HCT116 (cell line): ENCODE measurements around the gene KLHL2. TPM values are rescaled to one million over a fixed set of nuclear protein-coding genes. Genes with fewer than 3 reads are reported as not detected.

ENCODE experiments used
- ATAC-seq: fragments of 200-7000 bp; cut with Tn5 transposase; 2 replicates; pipeline ENCODE4 v1.9.1; 2020; ENCODE audit warnings: mild to moderate bottlenecking, moderate library complexity
- BruUV-seq: library from RNA; stranded (reverse); fragments of 400-500 nt; replicated peaks from 2 replicates; lab custom pipeline; 2021; lab: Mats Ljungman, UMichigan
- CTCF ChIA-PET: fragments of 300-600 bp; sonication (Branson Sonifier 250); formaldehyde crosslinking; loops from one replicate; lab custom pipeline; 2021; ENCODE audit warnings: antibody characterized with exemption; lab: Charles Lee
- POLR2A ChIA-PET: fragments of 300-600, 350-600 bp; sonication (Branson Sonifier 250); formaldehyde crosslinking; loops from one replicate; lab custom pipeline; 2021; ENCODE audit warnings: antibody characterized with exemption; lab: Charles Lee
- RAD21 ChIA-PET, 2 experiments: fragments of 300-600 bp; sonication (Branson Sonifier 250); formaldehyde crosslinking; loops; one replicate each; lab custom pipeline; 2023; ENCODE audit warnings: low total read pairs in 2 of 2; ENCODE audit not compliant: uncharacterized antibody in 2 of 2, unreplicated experiment in 2 of 2, low non-redundant PET in 1 of 2; lab: Charles Lee
- DNase-seq: peaks from one replicate; pipeline ENCODE4 v3.0.0-alpha.2; 2010; ENCODE audit warnings: low read depth, low spot score
- H2AFZ ChIP-seq: fragments of 200-600 bp; shearing (Covaris generic), sonication (generic); 2 replicates; pipeline ENCODE4 v1.6.1; 2017; ENCODE audit warnings: low read depth, mixed run types, mixed read lengths, antibody characterized with exemption, low read length; ENCODE audit not compliant: poor library complexity, severe bottlenecking
- H3K27ac ChIP-seq: 2 replicates; pipeline ENCODE4 v1.5.1; 2012; ENCODE audit warnings: low read depth, low read length
- H3K27me3 ChIP-seq: fragments of 200-600 bp; sonication (generic); 2 replicates; pipeline ENCODE4 v1.6.1; 2016; ENCODE audit warnings: mixed run types, low read length, mixed read lengths; ENCODE audit not compliant: insufficient read depth
- H3K36me3 ChIP-seq, 2 experiments: fragments of 200-500 bp in 1 of 2; fragments of 200-600 bp in 1 of 2; sonication (Bioruptor generic) in 1 of 2; sonication (generic) in 1 of 2; 2 replicates each; pipeline versions ENCODE4 v1.5.1 to v1.6.1; 2014 to 2016; ENCODE audit warnings: low read length in 2 of 2, inconsistent platforms in 1 of 2, mixed read lengths in 1 of 2, mixed run types in 1 of 2; ENCODE audit not compliant: insufficient read depth in 2 of 2, control insufficient read depth in 1 of 2
- H3K4me1 ChIP-seq, 2 experiments: fragments of 200-600 bp in 1 of 2; sonication (generic) in 1 of 2; 2 replicates each; pipeline versions ENCODE4 v1.5.1 to v1.6.1; 2012 to 2017; ENCODE audit warnings: low read length in 2 of 2, inconsistent platforms in 1 of 2, mild to moderate bottlenecking in 1 of 2, mixed read lengths in 1 of 2, mixed run types in 1 of 2, moderate library complexity in 1 of 2; ENCODE audit not compliant: insufficient read depth in 2 of 2, control insufficient read depth in 1 of 2
- H3K4me2 ChIP-seq: fragments of 200-600 bp; sonication (generic); 2 replicates; pipeline ENCODE4 v1.6.1; 2017; ENCODE audit warnings: mixed run types, low read length, mixed read lengths
- H3K4me3 ChIP-seq, 2 experiments: fragments of 200-600 bp in 1 of 2; sonication (generic) in 1 of 2; replicated peaks in 1 of 2; 2 replicates each; pipeline ENCODE4 v1.5.1; 2011 to 2016; ENCODE audit warnings: low read length in 2 of 2, control low read depth in 1 of 2, low read depth in 1 of 2, mild to moderate bottlenecking in 1 of 2, mixed read lengths in 1 of 2, mixed run types in 1 of 2
- H3K79me2 ChIP-seq: fragments of 200-600 bp; sonication (generic); 2 replicates; pipeline ENCODE4 v1.6.1; 2017; ENCODE audit warnings: mild to moderate bottlenecking, mixed run types, low read length, moderate library complexity, mixed read lengths; ENCODE audit not compliant: insufficient read depth
- H3K9ac ChIP-seq: fragments of 200-600 bp; sonication (generic); 2 replicates; pipeline ENCODE4 v1.6.1; 2016; ENCODE audit warnings: low read length, mixed read lengths
- H3K9me2 ChIP-seq: fragments of 200-600 bp; sonication (generic), shearing (Covaris generic); 2 replicates; pipeline ENCODE4 v1.6.1; 2017; ENCODE audit warnings: mixed run types, mild to moderate bottlenecking, moderate library complexity; ENCODE audit not compliant: insufficient read depth
- H3K9me3 ChIP-seq, 2 experiments: fragments of 200-500 bp in 1 of 2; fragments of 200-600 bp in 1 of 2; sonication (Bioruptor generic) in 1 of 2; sonication (generic) in 1 of 2; 2 replicates each; pipeline ENCODE4 v1.6.1; 2014 to 2017; ENCODE audit warnings: low read length in 2 of 2, mixed read lengths in 2 of 2, inconsistent platforms in 1 of 2, low read depth in 1 of 2, mild to moderate bottlenecking in 1 of 2, mixed run types in 1 of 2, moderate library complexity in 1 of 2; ENCODE audit not compliant: control insufficient read depth in 1 of 2, insufficient read depth in 1 of 2
- H4K20me1 ChIP-seq: fragments of 200-600 bp; sonication (generic), shearing (Covaris generic); 2 replicates; pipeline ENCODE4 v1.6.1; 2017; ENCODE audit warnings: mixed run types, mild to moderate bottlenecking, moderate library complexity; ENCODE audit not compliant: insufficient read depth
- ELF1 ChIP-seq: IDR thresholded peaks from 2 replicates; pipeline ENCODE4 v1.6.1; 2012; ENCODE audit warnings: low read depth, borderline replicate concordance
- EZH2 ChIP-seq: fragments of 200-600 bp; sonication (generic); IDR thresholded peaks from 2 replicates; pipeline ENCODE4 v1.6.1; 2017; ENCODE audit warnings: antibody characterized with exemption, mixed run types
- MAX ChIP-seq: IDR thresholded peaks from 2 replicates; pipeline ENCODE4 v1.6.1; 2012
- SP1 ChIP-seq: IDR thresholded peaks from 2 replicates; pipeline ENCODE4 v1.6.1; 2012; ENCODE audit warnings: low read depth
- TCF7L2 ChIP-seq: IDR thresholded peaks from 2 replicates; pipeline ENCODE4 v1.7.0; 2011; ENCODE audit warnings: borderline replicate concordance, inconsistent platforms; ENCODE audit not compliant: insufficient read depth, insufficient read length; ENCODE audit errors: extremely low read depth
- ZNF274 ChIP-seq: fragments of 200-500 bp; sonication (Bioruptor generic); IDR thresholded peaks from 2 replicates; pipeline ENCODE4 v1.6.1; 2014; ENCODE audit warnings: mild to moderate bottlenecking, low read depth, low read length, inconsistent platforms
- intact Hi-C: fragments of 100-400 bp; cut with micrococcal nuclease; formaldehyde crosslinking; loops from 2 replicates; pipeline ENCODE4 v1.10.0; 2022
- total RNA-seq: library from RNA; stranded (reverse); gene quantifications from one replicate; pipeline ENCODE4 v1.2.1, GENCODE V29; 2021; ENCODE audit not compliant: unreplicated experiment
- TF ChIP-seq, protein P1 (sequence below): IDR thresholded peaks from 2 replicates; pipeline ENCODE4 v1.6.1; 2011; ENCODE audit warnings: mild to moderate bottlenecking, low read length, moderate library complexity; ENCODE audit not compliant: insufficient replicate concordance; ENCODE audit errors: extremely low read depth
- TF ChIP-seq, protein P2 (sequence below): IDR thresholded peaks from 2 replicates; pipeline ENCODE4 v1.6.1; 2012

The KLHL2 gene
- total RNA-seq, 1 experiment from 2014 or later = 24.6 TPM

- H3K9me3 ChIP-seq = no peaks in the 10 kb centered on the region
- DNase-seq = no peak
- ChIA-PET CTCF (no interaction called here), POLR2A (no interaction called here)
- H3K79me2 ChIP-seq = no peaks in the 10 kb centered on the region
- no peak overlapping the region for H2AFZ ChIP-seq
- H4K20me1 ChIP-seq = no peaks in the 10 kb centered on the region
- TF ChIP-seq EZH2 (no peak), TCF7L2 (no peak), ELF1 (no peak), ZNF274 (no peak), MAX (no peak), SP1 (no peak)
- TF ChIP-seq, protein P1, sequence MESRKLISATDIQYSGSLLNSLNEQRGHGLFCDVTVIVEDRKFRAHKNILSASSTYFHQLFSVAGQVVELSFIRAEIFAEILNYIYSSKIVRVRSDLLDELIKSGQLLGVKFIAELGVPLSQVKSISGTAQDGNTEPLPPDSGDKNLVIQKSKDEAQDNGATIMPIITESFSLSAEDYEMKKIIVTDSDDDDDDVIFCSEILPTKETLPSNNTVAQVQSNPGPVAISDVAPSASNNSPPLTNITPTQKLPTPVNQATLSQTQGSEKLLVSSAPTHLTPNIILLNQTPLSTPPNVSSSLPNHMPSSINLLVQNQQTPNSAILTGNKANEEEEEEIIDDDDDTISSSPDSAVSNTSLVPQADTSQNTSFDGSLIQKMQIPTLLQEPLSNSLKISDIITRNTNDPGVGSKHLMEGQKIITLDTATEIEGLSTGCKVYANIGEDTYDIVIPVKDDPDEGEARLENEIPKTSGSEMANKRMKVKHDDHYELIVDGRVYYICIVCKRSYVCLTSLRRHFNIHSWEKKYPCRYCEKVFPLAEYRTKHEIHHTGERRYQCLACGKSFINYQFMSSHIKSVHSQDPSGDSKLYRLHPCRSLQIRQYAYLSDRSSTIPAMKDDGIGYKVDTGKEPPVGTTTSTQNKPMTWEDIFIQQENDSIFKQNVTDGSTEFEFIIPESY = no peak
- TF ChIP-seq, protein P2, sequence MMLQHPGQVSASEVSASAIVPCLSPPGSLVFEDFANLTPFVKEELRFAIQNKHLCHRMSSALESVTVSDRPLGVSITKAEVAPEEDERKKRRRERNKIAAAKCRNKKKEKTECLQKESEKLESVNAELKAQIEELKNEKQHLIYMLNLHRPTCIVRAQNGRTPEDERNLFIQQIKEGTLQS = no peak
- TF ChIP-seq, all 23 proteins: peak for 0
- RAD21 ChIA-PET = no interaction called here
- intact Hi-C loops = no loop called here
- H3K9me2 ChIP-seq = no peaks in the 10 kb centered on the region
- no peak overlapping the region for H3K27ac ChIP-seq
- no peak overlapping the region for H3K4me2 ChIP-seq
- no peaks in the 10 kb centered on the region for H3K4me1 ChIP-seq
- no peaks in the 10 kb centered on the region for H3K36me3 ChIP-seq
- BruUV-seq = no TSS peak
- no peak overlapping the region for H3K4me3 ChIP-seq
- H3K27me3 ChIP-seq = no peaks in the 10 kb centered on the region
- ATAC-seq = no peak
- H3K9ac ChIP-seq = no peak overlapping the region
These were observed 31.5 kb upstream of the KLHL2 start for GRCh38 chr4:165175879-165176278.
